Liver (tissue), 9 donors: ENCODE measurements around the gene PYGM. TPM values are rescaled to one million over a fixed set of nuclear protein-coding genes. Genes with fewer than 3 reads are reported as not detected.

ENCODE experiments used
- DNase-seq: peaks from one replicate; pipeline ENCODE4 v3.0.0-alpha.2; 2017; ENCODE audit warnings: low spot score
- H3K27ac ChIP-seq, 2 donors: one replicate each; pipeline ENCODE4 v1.7.0; 2013; ENCODE audit warnings: inconsistent platforms in 2 of 2, low read length in 2 of 2, control low read depth in 1 of 2, low read depth in 1 of 2, mild to moderate bottlenecking in 1 of 2
- H3K27me3 ChIP-seq, 4 donors: one replicate each; pipeline versions ENCODE4 v1.6.1 to v1.7.0; 2013; ENCODE audit warnings: low read length in 3 of 4, inconsistent platforms in 1 of 4, mild to moderate bottlenecking in 1 of 4, moderate library complexity in 1 of 4; ENCODE audit not compliant: control insufficient read depth in 4 of 4, insufficient read depth in 4 of 4
- H3K36me3 ChIP-seq, 4 donors: one replicate each; pipeline versions ENCODE4 v1.6.1 to v1.7.0; 2013; ENCODE audit warnings: low read length in 3 of 4, mild to moderate bottlenecking in 3 of 4, low read depth in 1 of 4, moderate library complexity in 1 of 4; ENCODE audit not compliant: control insufficient read depth in 4 of 4, insufficient read depth in 3 of 4
- H3K4me1 ChIP-seq, 4 donors: one replicate each; pipeline versions ENCODE4 v1.6.1 to v1.7.0; 2013; ENCODE audit warnings: low read length in 3 of 4, mild to moderate bottlenecking in 3 of 4, moderate library complexity in 1 of 4; ENCODE audit not compliant: control insufficient read depth in 4 of 4, insufficient read depth in 4 of 4
- H3K4me3 ChIP-seq, 3 donors: one replicate each; pipeline versions ENCODE4 v1.6.1 to v1.7.0; 2013; ENCODE audit warnings: low read length in 3 of 3, control low read depth in 1 of 3, low read depth in 1 of 3, mild to moderate bottlenecking in 1 of 3
- H3K9ac ChIP-seq, 2 donors: one replicate each; pipeline ENCODE4 v1.7.0; 2013; ENCODE audit warnings: low read length in 2 of 2, mild to moderate bottlenecking in 2 of 2, moderate library complexity in 2 of 2, control low read depth in 1 of 2, low read depth in 1 of 2
- H3K9me3 ChIP-seq, 4 donors: one replicate each; pipeline versions ENCODE4 v1.6.1 to v1.7.0; 2013; ENCODE audit warnings: low read length in 3 of 4; ENCODE audit not compliant: control insufficient read depth in 4 of 4
- EGR1 ChIP-seq, 2 donors: IDR thresholded peaks; 2 replicates each; pipeline ENCODE4 v1.6.1; 2016 to 2018; ENCODE audit warnings: antibody characterized with exemption in 2 of 2, low read depth in 2 of 2
- FOXA1 ChIP-seq: IDR thresholded peaks from 2 replicates; pipeline ENCODE4 v1.6.1; 2016; ENCODE audit warnings: antibody characterized with exemption
- FOXA2 ChIP-seq: IDR thresholded peaks from 2 replicates; pipeline ENCODE4 v1.6.1; 2016; ENCODE audit warnings: antibody characterized with exemption
- GABPA ChIP-seq, 2 donors: IDR thresholded peaks in 1 of 2; conservative IDR thresholded peaks in 1 of 2; 2 replicates each; pipeline ENCODE4 v1.6.1; 2016; ENCODE audit warnings: antibody characterized with exemption in 2 of 2, mild to moderate bottlenecking in 1 of 2, moderate library complexity in 1 of 2
- HNF4A ChIP-seq, 2 donors: conservative IDR thresholded peaks; 2 replicates each; pipeline ENCODE4 v1.6.1; 2016; ENCODE audit warnings: antibody characterized with exemption in 2 of 2, mild to moderate bottlenecking in 2 of 2
- JUND ChIP-seq, 2 donors: IDR thresholded peaks; 2 replicates each; pipeline ENCODE4 v1.6.1; 2016; ENCODE audit warnings: antibody characterized with exemption in 2 of 2
- NR2F2 ChIP-seq: IDR thresholded peaks from 2 replicates; pipeline ENCODE4 v1.6.1; 2016; ENCODE audit warnings: antibody characterized with exemption
- RXRA ChIP-seq, 2 donors: IDR thresholded peaks; 2 replicates each; pipeline ENCODE4 v1.6.1; 2017 to 2018; ENCODE audit warnings: antibody characterized with exemption in 2 of 2, mild to moderate bottlenecking in 1 of 2
- TAF1 ChIP-seq: conservative IDR thresholded peaks from 2 replicates; pipeline ENCODE4 v1.6.1; 2016; ENCODE audit warnings: antibody characterized with exemption, mild to moderate bottlenecking
- WGBS: extraction: QIAGEN DNeasy Blood & Tissue Kit; methylation state at CpG from one replicate; pipeline ENCODE4 v1.1.7; 2013; 5-methylcytosine and 5-hydroxymethylcytosine counted together
- polyA plus RNA-seq, 2 donors: library from polyadenylated mRNA; stranded (reverse) in 1 of 2; unstranded in 1 of 2; fragments of 200-250 nt in 1 of 2; fragments of >200 nt in 1 of 2; fragmentation: Nextera tagmentation in 1 of 2; extraction: Ambion mirVana in 1 of 2; gene quantifications; one replicate each; pipeline versions ENCODE4 v1.2.1 to v1.2.3, GENCODE V29; 2013 to 2015
- total RNA-seq, 2 donors: library from RNA; depleted of rRNA; stranded (reverse); fragments of >200 nt; gene quantifications; one replicate each; pipeline ENCODE4 v1.2.3, GENCODE V29; 2014
- TF ChIP-seq, protein P1 (sequence below): IDR thresholded peaks from 2 replicates; pipeline ENCODE4 v1.6.1; 2016; ENCODE audit warnings: antibody characterized with exemption
- TF ChIP-seq, protein P2 (sequence below): IDR thresholded peaks from 2 replicates; pipeline ENCODE4 v1.6.1; 2016; ENCODE audit warnings: antibody characterized with exemption
- TF ChIP-seq, protein P3 (sequence below): IDR thresholded peaks from 2 replicates; pipeline ENCODE4 v1.6.1; 2016; ENCODE audit warnings: antibody characterized with exemption, mild to moderate bottlenecking
- TF ChIP-seq, protein P4 (sequence below): fragments of 150-350 bp; IDR thresholded peaks from 2 replicates; pipeline ENCODE4 v1.5.1; 2017; ENCODE audit warnings: improper control_type of control experiment, low read depth, low read length; ENCODE audit not compliant: missing input control
- donor health status: healthy.
- donor health status: healthy.
- donor health status: healthy.
- donor health status: healthy.
- donor health status: healthy.

PYGM gene
- total and polyA plus RNA-seq, 4 donors, result 0.23 to 1.3 (median 0.29) TPM

DNA sequence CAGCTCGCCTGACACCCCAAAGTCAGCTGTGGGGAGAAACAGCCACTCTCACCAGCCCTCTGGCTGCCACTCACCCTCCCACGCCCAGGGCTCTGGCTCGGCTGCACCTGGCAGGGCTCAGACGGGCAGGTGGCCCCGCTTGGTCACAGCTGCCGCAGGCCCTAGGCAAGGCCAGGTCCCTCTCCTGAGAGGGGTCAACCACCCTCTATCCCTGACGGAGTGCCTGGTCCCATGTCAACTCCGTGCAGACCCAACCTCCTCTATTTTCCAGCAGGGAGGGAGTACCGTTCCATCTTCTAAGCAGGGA, 41.3 kb upstream of the PYGM start:
- Histone ChIP-seq H3K9me3 (no peaks in the 10 kb centered on the region), H3K27me3 (no peaks in the 10 kb centered on the region), H3K27ac (no peak overlapping the region), H3K4me3 (no peak overlapping the region), H3K4me1 (peaks cover 3 to 18% (median 10%) of the 10 kb centered on the region in 4 donors), H3K36me3 (peaks cover 3 to 18% (median 8%) of the 10 kb centered on the region in 4 donors), H3K9ac (no peak overlapping the region)
- TF ChIP-seq FOXA2, result no peak
- TF ChIP-seq NR2F2, result no peak
- no peak for TF ChIP-seq EGR1 (IDR thresholded peaks at IDR 0.05; ENCODE audit: low read depth in 2 of 2)
- TF ChIP-seq, protein P1, sequence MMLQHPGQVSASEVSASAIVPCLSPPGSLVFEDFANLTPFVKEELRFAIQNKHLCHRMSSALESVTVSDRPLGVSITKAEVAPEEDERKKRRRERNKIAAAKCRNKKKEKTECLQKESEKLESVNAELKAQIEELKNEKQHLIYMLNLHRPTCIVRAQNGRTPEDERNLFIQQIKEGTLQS, result no peak
- TF ChIP-seq, protein P2, sequence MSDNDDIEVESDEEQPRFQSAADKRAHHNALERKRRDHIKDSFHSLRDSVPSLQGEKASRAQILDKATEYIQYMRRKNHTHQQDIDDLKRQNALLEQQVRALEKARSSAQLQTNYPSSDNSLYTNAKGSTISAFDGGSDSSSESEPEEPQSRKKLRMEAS, result no peak
- TF ChIP-seq, protein P3, sequence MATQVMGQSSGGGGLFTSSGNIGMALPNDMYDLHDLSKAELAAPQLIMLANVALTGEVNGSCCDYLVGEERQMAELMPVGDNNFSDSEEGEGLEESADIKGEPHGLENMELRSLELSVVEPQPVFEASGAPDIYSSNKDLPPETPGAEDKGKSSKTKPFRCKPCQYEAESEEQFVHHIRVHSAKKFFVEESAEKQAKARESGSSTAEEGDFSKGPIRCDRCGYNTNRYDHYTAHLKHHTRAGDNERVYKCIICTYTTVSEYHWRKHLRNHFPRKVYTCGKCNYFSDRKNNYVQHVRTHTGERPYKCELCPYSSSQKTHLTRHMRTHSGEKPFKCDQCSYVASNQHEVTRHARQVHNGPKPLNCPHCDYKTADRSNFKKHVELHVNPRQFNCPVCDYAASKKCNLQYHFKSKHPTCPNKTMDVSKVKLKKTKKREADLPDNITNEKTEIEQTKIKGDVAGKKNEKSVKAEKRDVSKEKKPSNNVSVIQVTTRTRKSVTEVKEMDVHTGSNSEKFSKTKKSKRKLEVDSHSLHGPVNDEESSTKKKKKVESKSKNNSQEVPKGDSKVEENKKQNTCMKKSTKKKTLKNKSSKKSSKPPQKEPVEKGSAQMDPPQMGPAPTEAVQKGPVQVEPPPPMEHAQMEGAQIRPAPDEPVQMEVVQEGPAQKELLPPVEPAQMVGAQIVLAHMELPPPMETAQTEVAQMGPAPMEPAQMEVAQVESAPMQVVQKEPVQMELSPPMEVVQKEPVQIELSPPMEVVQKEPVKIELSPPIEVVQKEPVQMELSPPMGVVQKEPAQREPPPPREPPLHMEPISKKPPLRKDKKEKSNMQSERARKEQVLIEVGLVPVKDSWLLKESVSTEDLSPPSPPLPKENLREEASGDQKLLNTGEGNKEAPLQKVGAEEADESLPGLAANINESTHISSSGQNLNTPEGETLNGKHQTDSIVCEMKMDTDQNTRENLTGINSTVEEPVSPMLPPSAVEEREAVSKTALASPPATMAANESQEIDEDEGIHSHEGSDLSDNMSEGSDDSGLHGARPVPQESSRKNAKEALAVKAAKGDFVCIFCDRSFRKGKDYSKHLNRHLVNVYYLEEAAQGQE, result no peak
- no peak for TF ChIP-seq GABPA (IDR thresholded peaks at IDR 0.05 in 1 of 2, conservative IDR thresholded peaks at IDR 0.05 in 1 of 2)
- TF ChIP-seq, protein P4, sequence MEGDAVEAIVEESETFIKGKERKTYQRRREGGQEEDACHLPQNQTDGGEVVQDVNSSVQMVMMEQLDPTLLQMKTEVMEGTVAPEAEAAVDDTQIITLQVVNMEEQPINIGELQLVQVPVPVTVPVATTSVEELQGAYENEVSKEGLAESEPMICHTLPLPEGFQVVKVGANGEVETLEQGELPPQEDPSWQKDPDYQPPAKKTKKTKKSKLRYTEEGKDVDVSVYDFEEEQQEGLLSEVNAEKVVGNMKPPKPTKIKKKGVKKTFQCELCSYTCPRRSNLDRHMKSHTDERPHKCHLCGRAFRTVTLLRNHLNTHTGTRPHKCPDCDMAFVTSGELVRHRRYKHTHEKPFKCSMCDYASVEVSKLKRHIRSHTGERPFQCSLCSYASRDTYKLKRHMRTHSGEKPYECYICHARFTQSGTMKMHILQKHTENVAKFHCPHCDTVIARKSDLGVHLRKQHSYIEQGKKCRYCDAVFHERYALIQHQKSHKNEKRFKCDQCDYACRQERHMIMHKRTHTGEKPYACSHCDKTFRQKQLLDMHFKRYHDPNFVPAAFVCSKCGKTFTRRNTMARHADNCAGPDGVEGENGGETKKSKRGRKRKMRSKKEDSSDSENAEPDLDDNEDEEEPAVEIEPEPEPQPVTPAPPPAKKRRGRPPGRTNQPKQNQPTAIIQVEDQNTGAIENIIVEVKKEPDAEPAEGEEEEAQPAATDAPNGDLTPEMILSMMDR, result no peak
- no peak for TF ChIP-seq TAF1
- TF ChIP-seq JUND (IDR thresholded peaks at IDR 0.05), result no peak
- no peak for TF ChIP-seq FOXA1
- no peak for TF ChIP-seq HNF4A (conservative IDR thresholded peaks at IDR 0.05)
- no peak for DNase-seq
- 84% methylated on average over 9 of the region's 9 CpGs for WGBS

DNA sequence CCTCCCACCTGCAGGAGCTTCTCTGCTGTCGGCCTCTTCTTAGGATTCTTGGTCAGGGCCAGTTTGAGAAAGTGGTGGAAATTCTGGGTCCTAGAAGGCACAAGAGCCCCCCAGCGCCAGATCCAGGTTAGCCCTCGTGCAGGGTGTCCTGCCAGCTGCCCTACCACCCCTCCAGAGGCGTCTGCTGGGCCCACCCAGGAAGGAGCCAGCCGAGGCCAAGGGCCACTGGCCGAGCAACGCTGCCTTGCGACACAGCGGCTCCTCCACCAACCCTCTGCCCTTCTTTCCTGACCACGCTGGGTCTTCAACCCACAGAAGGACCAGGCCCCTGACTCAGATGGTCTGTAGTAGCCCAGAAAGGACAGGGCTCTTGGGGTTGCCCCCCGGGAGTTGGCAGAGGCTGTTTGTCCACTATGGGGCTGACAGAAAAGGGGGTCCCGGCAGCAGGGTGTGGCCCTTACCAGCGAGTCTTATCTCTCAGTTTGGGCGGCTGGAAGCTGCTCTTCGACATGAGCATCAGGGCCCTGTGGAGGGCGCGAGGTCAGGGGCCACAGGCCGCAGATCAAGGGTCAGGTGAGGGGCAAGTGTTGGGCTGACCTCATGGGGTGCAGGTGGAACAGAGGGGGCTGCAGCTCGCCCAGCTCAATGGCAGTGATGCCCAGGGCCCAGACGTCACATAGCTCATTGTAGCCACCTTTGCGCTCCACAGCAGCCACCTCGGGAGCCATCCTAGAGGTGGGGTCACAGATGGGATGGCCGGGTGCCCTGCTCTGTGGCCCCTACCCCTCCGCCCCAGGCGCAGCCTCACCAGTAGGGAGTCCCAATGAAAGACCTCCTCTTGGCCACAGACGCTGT, 40.8 kb upstream of the PYGM start:
- no peak for DNase-seq
- no peak overlapping the region for H3K27ac ChIP-seq
- H3K27me3 ChIP-seq, result no peaks in the 10 kb centered on the region
- no peak overlapping the region for H3K4me3 ChIP-seq
- peaks cover 3 to 18% (median 10%) of the 10 kb centered on the region in 4 donors for H3K4me1 ChIP-seq
- H3K9ac ChIP-seq, result no peak overlapping the region
- TF ChIP-seq TAF1 (no peak), RXRA (IDR thresholded peaks at IDR 0.05) (no peak)
- TF ChIP-seq, protein P3, result no peak
- TF ChIP-seq, protein P2, result no peak
- H3K36me3 ChIP-seq, result peaks cover 3 to 14% (median 8%) of the 10 kb centered on the region in 4 donors
- WGBS, result 85% methylated on average over 26 of the region's 26 CpGs
- no peaks in the 10 kb centered on the region for H3K9me3 ChIP-seq
